OCI-LY1 (cell line): Measurements from ENCODE around the gene HAPLN1.

Experiments
- CTCF ChIP-seq: fragments of 200-600 bp; sonication (generic), shearing (Covaris generic); IDR thresholded peaks from 2 replicates; pipeline ENCODE4 v1.5.1; 2017; ENCODE audit warnings: mild to moderate bottlenecking, antibody characterized with exemption, low read length, moderate library complexity, mixed read lengths
- EZH2 ChIP-seq: fragments of 200-600 bp; sonication (generic), shearing (Covaris generic); IDR thresholded peaks from 2 replicates; pipeline ENCODE4 v1.8.0; 2017; ENCODE audit warnings: borderline replicate concordance, mixed run types, mild to moderate bottlenecking, antibody characterized with exemption, low read length, moderate library complexity, mixed read lengths

- TF ChIP-seq CTCF (no peak), EZH2 (no peak)
These were observed 80.7 kb downstream of the HAPLN1 start for GRCh38 chr5:83639911-83640310.
